ENCODE measurements around the gene ST7L.
A peak's percentile ranks its signal among the peaks of the same experiment; 100 is the strongest.

The ST7L gene

GRCh38 chr1:112619518-112620376 lies 806 bp upstream of the ST7L start, which contains the start of gene CAPZA1:
CAPZA1 (plus strand) TSS chr1:112619832; CDS start chr1:112619845, 13 bp downstream.
- Histone ChIP-seq H3K79me1 (ENCODE audit: low read length) (peaks cover 15% of the 10 kb centered on the region), H2BK120ac (ENCODE audit: insufficient read depth, low read length, poor library complexity) (peak within 1 kb of the TSS; percentile 96), H3K4ac (ENCODE audit: low read depth, low read length) (peak within 1 kb of the TSS; percentile 98), H2BK12ac (ENCODE audit: low read length) (peak within 1 kb of the TSS; percentile 8), H3K27ac (ENCODE audit: low read depth, low read length) (peak within 1 kb of the TSS; percentile 89), H3K9me3 (ENCODE audit: insufficient read depth, low read depth, low read length) (no peaks in the 10 kb centered on the region), H3K36me3 (ENCODE audit: control insufficient read depth in 1 of 2, insufficient read depth in 2 of 2, low read length in 2 of 2) (peaks cover 5 to 7% of the 10 kb centered on the region in 2 experiments), H4K91ac (ENCODE audit: low read depth, low read length) (peak within 1 kb of the TSS; percentile 99), H3K14ac (ENCODE audit: low read length) (peak within 1 kb of the TSS; percentile 98), H3K79me2 (ENCODE audit: control insufficient read depth, insufficient read depth, low read length, poor library complexity) (peaks cover 21% of the 10 kb centered on the region), H3K9ac (ENCODE audit: low read length) (peak within 1 kb of the TSS; percentile 99), H3K27me3 (ENCODE audit: insufficient read depth, low read length) (no peaks in the 10 kb centered on the region), H3K4me2 (ENCODE audit: low read length) (peak within 1 kb of the TSS; percentile 95), H2BK5ac (ENCODE audit: low read depth, low read length, poor library complexity) (peak within 1 kb of the TSS; percentile 95), H4K8ac (ENCODE audit: low read depth, low read length) (peak within 1 kb of the TSS; percentile 97), H3K23ac (ENCODE audit: low read length) (no peak within 1 kb of the TSS), H3K4me1 (ENCODE audit: control insufficient read depth in 1 of 2, insufficient read depth in 2 of 2, low read length in 2 of 2) (peaks cover 0 to 2% of the 10 kb centered on the region in 2 experiments), H3K18ac (ENCODE audit: low read length) (peak within 1 kb of the TSS; percentile 98), H4K12ac (ENCODE audit: low read depth, low read length) (peak within 1 kb of the TSS; percentile 98), H3K4me3 (ENCODE audit: low read depth, low read length) (peak within 1 kb of the TSS; percentile 99), H2AK5ac (ENCODE audit: low read length) (peak within 1 kb of the TSS; percentile 98), H2AFZ (ENCODE audit: insufficient read depth, low read length, poor library complexity) (peak within 1 kb of the TSS; percentile 85)
- DNase-seq: peak; percentile 94
- WGBS (ENCODE audit: extremely low coverage, insufficient coverage, insufficient read length): no CpG with 5 or more reads among the region's 50 CpGs

GRCh38 chr1:112618114-112618720 lies 724 bp downstream of the ST7L start:
- Histone ChIP-seq H3K27ac (ENCODE audit: low read depth, low read length) (peak overlapping the region; percentile 89), H2AK5ac (ENCODE audit: low read length) (no peak overlapping the region), H3K9ac (ENCODE audit: low read length) (no peak overlapping the region), H4K8ac (ENCODE audit: low read depth, low read length) (peak overlapping the region; percentile 85), H2AFZ (ENCODE audit: insufficient read depth, low read length, poor library complexity) (peak overlapping the region; percentile 71), H2BK120ac (ENCODE audit: insufficient read depth, low read length, poor library complexity) (no peak overlapping the region), H3K18ac (ENCODE audit: low read length) (peak overlapping the region; percentile 84), H3K4ac (ENCODE audit: low read depth, low read length) (peak overlapping the region; percentile 48), H3K14ac (ENCODE audit: low read length) (no peak overlapping the region), H3K27me3 (ENCODE audit: insufficient read depth, low read length) (no peaks in the 10 kb centered on the region), H3K79me1 (ENCODE audit: low read length) (peaks cover 15% of the 10 kb centered on the region), H2BK5ac (ENCODE audit: low read depth, low read length, poor library complexity) (peak overlapping the region; percentile 95), H3K36me3 (ENCODE audit: control insufficient read depth in 1 of 2, insufficient read depth in 2 of 2, low read length in 2 of 2) (peaks cover 8 to 10% of the 10 kb centered on the region in 2 experiments), H3K23ac (ENCODE audit: low read length) (no peak overlapping the region), H3K9me3 (ENCODE audit: insufficient read depth, low read depth, low read length) (no peaks in the 10 kb centered on the region), H3K4me1 (ENCODE audit: control insufficient read depth in 1 of 2, insufficient read depth in 2 of 2, low read length in 2 of 2) (peaks cover 0 to 2% of the 10 kb centered on the region in 2 experiments), H2BK12ac (ENCODE audit: low read length) (no peak overlapping the region), H3K4me2 (ENCODE audit: low read length) (peak overlapping the region; percentile 95), H4K91ac (ENCODE audit: low read depth, low read length) (peak overlapping the region; percentile 89), H4K12ac (ENCODE audit: low read depth, low read length) (no peak overlapping the region), H3K4me3 (ENCODE audit: low read depth, low read length) (peak overlapping the region; percentile 99), H3K79me2 (ENCODE audit: control insufficient read depth, insufficient read depth, low read length, poor library complexity) (peaks cover 20% of the 10 kb centered on the region)
- no peak for DNase-seq
- no CpG with 5 or more reads among the region's 12 CpGs for WGBS (ENCODE audit: extremely low coverage, insufficient coverage, insufficient read length)

DNA sequence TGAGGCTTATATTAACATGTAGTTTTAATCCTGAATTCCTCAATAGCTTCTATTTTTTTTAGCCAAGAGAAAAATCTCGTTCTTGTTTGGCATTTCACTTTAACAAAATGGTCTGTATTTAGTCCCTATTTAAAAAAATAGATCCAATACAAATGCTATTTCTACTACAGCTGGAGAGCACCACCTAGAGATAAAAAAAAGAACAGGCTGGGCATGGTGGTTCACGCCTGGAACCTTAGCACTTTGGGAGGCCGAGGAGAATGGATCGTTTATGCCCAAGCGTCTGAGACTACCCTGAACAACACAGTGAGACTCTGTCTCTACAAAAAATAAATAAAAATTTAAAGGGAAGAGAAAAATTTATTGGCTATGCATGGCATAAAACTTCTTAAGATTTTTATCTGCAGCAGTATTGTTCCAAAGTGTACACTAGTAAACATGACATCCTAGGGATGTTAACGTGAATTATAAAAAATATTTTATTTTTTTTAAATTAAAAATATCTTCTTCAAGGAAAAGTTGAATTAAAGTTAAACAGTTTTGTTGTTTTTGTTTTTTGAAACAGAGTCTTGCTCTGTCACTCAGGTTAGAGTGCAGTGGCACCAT lies 4.4 kb downstream of the ST7L start:
- Histone ChIP-seq H3K4me3 (ENCODE audit: low read depth, low read length) (no peak overlapping the region), H2AK5ac (ENCODE audit: low read length) (no peak overlapping the region), H2BK5ac (ENCODE audit: low read depth, low read length, poor library complexity) (no peak overlapping the region), H3K4ac (ENCODE audit: low read depth, low read length) (no peak overlapping the region), H3K9me3 (ENCODE audit: insufficient read depth, low read depth, low read length) (no peaks in the 10 kb centered on the region), H3K14ac (ENCODE audit: low read length) (no peak overlapping the region), H3K4me2 (ENCODE audit: low read length) (no peak overlapping the region), H4K8ac (ENCODE audit: low read depth, low read length) (no peak overlapping the region), H4K91ac (ENCODE audit: low read depth, low read length) (no peak overlapping the region), H2BK12ac (ENCODE audit: low read length) (no peak overlapping the region), H3K27me3 (ENCODE audit: insufficient read depth, low read length) (no peaks in the 10 kb centered on the region), H3K79me2 (ENCODE audit: control insufficient read depth, insufficient read depth, low read length, poor library complexity) (peaks cover 9% of the 10 kb centered on the region), H2AFZ (ENCODE audit: insufficient read depth, low read length, poor library complexity) (no peak overlapping the region), H3K9ac (ENCODE audit: low read length) (no peak overlapping the region), H2BK120ac (ENCODE audit: insufficient read depth, low read length, poor library complexity) (no peak overlapping the region), H3K36me3 (ENCODE audit: control insufficient read depth in 1 of 2, insufficient read depth in 2 of 2, low read length in 2 of 2) (peaks cover 17 to 19% of the 10 kb centered on the region in 2 experiments), H4K12ac (ENCODE audit: low read depth, low read length) (no peak overlapping the region), H3K18ac (ENCODE audit: low read length) (no peak overlapping the region), H3K23ac (ENCODE audit: low read length) (no peak overlapping the region), H3K79me1 (ENCODE audit: low read length) (peaks cover 10% of the 10 kb centered on the region), H3K4me1 (ENCODE audit: control insufficient read depth in 1 of 2, insufficient read depth in 2 of 2, low read length in 2 of 2) (peaks cover 0 to 2% of the 10 kb centered on the region in 2 experiments), H3K27ac (ENCODE audit: low read depth, low read length) (no peak overlapping the region)
- DNase-seq: peak; percentile 43 to 71
- WGBS (ENCODE audit: extremely low coverage, insufficient coverage, insufficient read length): no CpG with 5 or more reads among the region's 6 CpGs

GRCh38 chr1:112605633-112606327 lies 13.2 kb downstream of the ST7L start:
- Histone ChIP-seq H2AK5ac (ENCODE audit: low read length) (no peak overlapping the region), H3K27me3 (ENCODE audit: insufficient read depth, low read length) (no peaks in the 10 kb centered on the region), H3K14ac (ENCODE audit: low read length) (no peak overlapping the region), H3K79me1 (ENCODE audit: low read length) (no peaks in the 10 kb centered on the region), H2BK5ac (ENCODE audit: low read depth, low read length, poor library complexity) (no peak overlapping the region), H3K23ac (ENCODE audit: low read length) (no peak overlapping the region), H4K12ac (ENCODE audit: low read depth, low read length) (no peak overlapping the region), H3K4me1 (ENCODE audit: control insufficient read depth in 1 of 2, insufficient read depth in 2 of 2, low read length in 2 of 2) (peaks cover 0 to 3% of the 10 kb centered on the region in 2 experiments), H3K18ac (ENCODE audit: low read length) (no peak overlapping the region), H3K36me3 (ENCODE audit: control insufficient read depth in 1 of 2, insufficient read depth in 2 of 2, low read length in 2 of 2) (peaks cover 12 to 14% of the 10 kb centered on the region in 2 experiments), H3K4me3 (ENCODE audit: low read depth, low read length) (no peak overlapping the region), H4K8ac (ENCODE audit: low read depth, low read length) (no peak overlapping the region), H4K91ac (ENCODE audit: low read depth, low read length) (no peak overlapping the region), H3K4ac (ENCODE audit: low read depth, low read length) (no peak overlapping the region), H3K27ac (ENCODE audit: low read depth, low read length) (no peak overlapping the region), H2BK120ac (ENCODE audit: insufficient read depth, low read length, poor library complexity) (no peak overlapping the region), H3K9me3 (ENCODE audit: insufficient read depth, low read depth, low read length) (no peaks in the 10 kb centered on the region), H3K79me2 (ENCODE audit: control insufficient read depth, insufficient read depth, low read length, poor library complexity) (no peaks in the 10 kb centered on the region), H2AFZ (ENCODE audit: insufficient read depth, low read length, poor library complexity) (no peak overlapping the region), H2BK12ac (ENCODE audit: low read length) (no peak overlapping the region), H3K9ac (ENCODE audit: low read length) (no peak overlapping the region), H3K4me2 (ENCODE audit: low read length) (no peak overlapping the region)
- no CpG with 5 or more reads among the region's 4 CpGs for WGBS (ENCODE audit: extremely low coverage, insufficient coverage, insufficient read length)
- no peak for DNase-seq
